IPS-18c (cell line): ENCODE data around the gene PSMF1.

ENCODE experiments used
- H3K4me3 ChIP-seq: 2 replicates; pipeline ENCODE4 v1.7.0; 2013; ENCODE audit warnings: low read depth, mild to moderate bottlenecking, low read length, moderate library complexity; ENCODE audit not compliant: insufficient read depth
- H3K9me3 ChIP-seq: one replicate; pipeline ENCODE4 v1.6.1; 2013; ENCODE audit warnings: mild to moderate bottlenecking, low read length, moderate library complexity; ENCODE audit not compliant: control insufficient read depth, insufficient read depth

Gene PSMF1

DNA sequence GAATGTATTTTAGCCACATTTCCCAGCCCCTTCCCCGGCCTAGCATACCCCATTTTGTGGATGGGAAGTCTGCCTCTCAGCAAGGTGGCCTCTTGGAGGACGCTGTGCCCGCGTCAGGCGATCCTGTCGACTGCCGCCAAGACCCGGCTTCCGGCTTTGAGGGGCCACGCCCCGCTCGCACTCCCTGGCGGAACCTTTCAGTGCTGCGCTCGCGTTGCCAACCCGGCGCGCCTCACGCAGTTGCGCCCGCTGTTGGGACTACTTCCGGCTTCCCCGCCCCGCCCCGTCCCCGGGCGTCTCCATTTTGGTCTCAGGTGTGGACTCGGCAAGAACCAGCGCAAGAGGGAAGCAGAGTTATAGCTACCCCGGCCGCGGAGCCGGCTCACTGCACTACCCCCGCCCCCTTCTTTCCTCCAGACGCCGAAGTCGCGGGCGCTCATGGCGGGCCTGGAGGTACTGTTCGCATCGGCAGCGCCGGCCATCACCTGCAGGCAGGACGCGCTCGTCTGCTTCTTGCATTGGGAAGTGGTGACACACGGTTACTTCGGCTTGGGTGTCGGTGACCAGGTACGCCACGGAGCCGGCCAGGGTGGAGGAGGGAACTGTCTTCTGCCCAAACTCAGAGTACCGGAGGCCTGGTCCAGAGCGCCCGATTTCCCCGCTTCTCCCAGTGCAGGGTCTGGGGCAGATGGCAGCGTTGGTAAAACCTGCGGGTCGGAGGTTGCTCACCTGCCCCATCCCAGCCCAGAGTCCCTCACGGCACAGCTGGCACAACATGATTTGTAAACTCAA is at the start of gene PSMF1:
PSMF1 (plus strand) TSS at position 267 of the 792 bp plus-strand sequence; CDS start at position 439, 172 bp downstream.
- no peaks in the 10 kb centered on the region for H3K9me3 ChIP-seq
- H3K4me3 ChIP-seq: peak within 1 kb of the TSS; percentile 96

- H3K9me3 ChIP-seq: no peaks in the 10 kb centered on the region
- no peak overlapping the region for H3K4me3 ChIP-seq
These were observed 46.1 kb upstream of the PSMF1 start for GRCh38 chr20:1072258-1072657.

DNA sequence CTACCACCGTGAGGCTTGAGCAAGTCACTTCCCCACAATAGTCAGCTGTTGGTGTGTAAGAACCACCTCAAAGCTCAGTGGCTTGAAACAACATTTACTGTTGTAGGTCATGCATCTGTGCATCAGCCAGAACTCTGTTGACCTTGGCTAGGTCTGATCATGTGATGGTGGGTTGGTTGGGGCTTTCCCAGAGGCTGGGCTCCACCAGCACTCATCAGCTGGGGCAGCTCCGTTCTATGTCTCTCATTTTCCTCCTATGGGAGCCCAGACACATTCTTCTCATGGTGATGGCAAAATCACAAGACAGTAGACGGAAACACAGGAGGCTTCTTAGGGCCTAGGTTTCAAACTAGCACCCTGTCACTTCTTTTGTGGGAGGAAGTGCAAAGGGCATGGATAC is 42.8 kb upstream of the PSMF1 start:
- H3K4me3 ChIP-seq: no peak overlapping the region; the same call in 1 of the 2 replicates
- H3K9me3 ChIP-seq: no peaks in the 10 kb centered on the region

DNA sequence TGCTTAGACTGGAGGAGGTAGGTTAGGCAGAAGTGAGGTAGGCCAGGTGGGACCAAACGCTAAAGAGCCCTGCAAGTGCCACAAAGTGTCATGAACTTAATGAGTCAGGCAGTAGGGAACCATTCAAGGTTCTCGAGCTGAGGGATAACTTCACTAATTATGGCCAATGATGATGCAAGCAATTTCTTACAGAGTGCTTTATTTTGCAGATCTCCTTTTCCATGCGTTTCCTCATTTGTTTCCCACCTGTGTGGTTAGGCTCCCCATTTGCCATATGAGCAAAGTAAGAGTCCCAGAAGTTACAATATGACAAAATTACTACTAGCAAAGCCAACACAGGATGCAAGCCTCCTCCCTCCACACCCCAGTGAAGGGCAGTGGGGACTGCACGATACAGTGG is 36.5 kb upstream of the PSMF1 start:
- no peaks in the 10 kb centered on the region for H3K9me3 ChIP-seq

GRCh38 chr20:1083431-1084080 is 34.8 kb upstream of the PSMF1 start:
- H3K4me3 ChIP-seq: no peak overlapping the region

More for the DNA sequence above, 36.5 kb upstream of the PSMF1 start:
- H3K4me3 ChIP-seq: no peak overlapping the region

GRCh38 chr20:1085492-1086276 is 32.7 kb upstream of the PSMF1 start:
- no peak overlapping the region for H3K4me3 ChIP-seq
- no peaks in the 10 kb centered on the region for H3K9me3 ChIP-seq

More at GRCh38 chr20:1083431-1084080, 34.8 kb upstream of the PSMF1 start:
- H3K9me3 ChIP-seq: no peaks in the 10 kb centered on the region

DNA sequence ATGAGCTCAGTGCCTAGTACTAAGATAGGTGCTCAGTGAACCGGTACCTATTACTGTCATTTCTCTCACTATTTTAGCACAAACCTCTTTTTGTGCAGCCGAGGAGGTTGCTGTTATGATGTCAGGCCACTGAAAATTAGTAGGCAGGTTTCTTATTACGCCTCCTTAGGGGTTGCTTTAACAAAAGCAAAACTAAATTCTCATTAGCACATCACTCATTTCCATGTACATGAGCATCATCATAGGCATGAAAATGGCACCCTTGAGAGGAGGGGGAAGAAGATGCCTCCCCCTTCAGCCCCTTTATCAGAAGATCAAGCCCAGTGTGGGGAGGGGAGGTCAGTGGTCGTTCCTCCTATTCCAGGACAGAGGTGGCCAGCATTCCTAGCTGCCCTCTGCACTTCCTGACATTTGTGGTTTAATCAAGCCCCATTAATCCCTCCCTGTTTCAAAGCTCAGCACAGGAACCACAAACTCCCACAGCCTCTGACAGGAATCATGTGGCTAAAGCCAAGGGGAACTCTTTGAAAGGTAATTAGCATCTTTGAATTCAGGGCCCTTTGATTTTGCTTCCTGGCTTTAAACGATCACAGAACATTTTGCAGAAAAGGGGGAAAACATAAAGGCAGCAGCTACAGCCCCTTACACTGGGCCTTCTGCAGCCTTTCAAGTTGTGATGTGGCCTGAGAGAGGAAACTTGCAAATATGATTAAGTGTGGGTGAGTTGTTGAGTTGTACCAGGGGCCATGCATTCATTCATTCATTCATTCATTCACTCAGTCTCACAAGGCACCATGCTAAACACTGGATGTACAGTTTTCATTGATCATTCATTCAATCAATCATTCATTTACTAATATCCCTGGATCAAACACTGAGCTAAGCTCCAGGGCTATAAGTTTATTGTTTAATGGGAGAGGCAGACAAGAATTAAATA is 31.9 kb upstream of the PSMF1 start:
- no peak overlapping the region for H3K4me3 ChIP-seq
- H3K9me3 ChIP-seq: no peaks in the 10 kb centered on the region

- no peaks in the 10 kb centered on the region for H3K9me3 ChIP-seq
These were observed 31.0 kb upstream of the PSMF1 start for GRCh38 chr20:1087311-1087905.

GRCh38 chr20:1094751-1095150 is 23.7 kb upstream of the PSMF1 start:
- Histone ChIP-seq H3K4me3 (no peak overlapping the region), H3K9me3 (no peaks in the 10 kb centered on the region)

More at GRCh38 chr20:1087311-1087905, 31.0 kb upstream of the PSMF1 start:
- no peak overlapping the region for H3K4me3 ChIP-seq

DNA sequence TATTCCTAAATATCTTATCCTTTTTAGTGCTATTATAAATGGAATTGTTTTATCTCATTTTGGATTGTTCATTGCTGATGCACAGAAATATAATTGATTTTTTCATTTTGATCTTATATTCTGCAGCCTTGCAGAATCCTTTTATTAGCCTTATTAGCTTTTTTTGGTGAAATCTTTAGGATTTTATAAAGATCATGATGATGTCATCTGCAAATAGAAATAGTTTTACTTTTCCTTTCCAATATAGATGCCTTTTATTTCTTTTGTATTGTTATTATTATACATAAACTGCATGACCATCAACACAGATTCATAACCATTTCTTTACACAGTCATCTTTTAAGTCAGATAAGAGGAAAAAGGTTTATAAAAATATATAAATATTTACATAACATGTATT is 16.9 kb upstream of the PSMF1 start:
- Histone ChIP-seq H3K9me3 (no peaks in the 10 kb centered on the region), H3K4me3 (no peak overlapping the region)

DNA sequence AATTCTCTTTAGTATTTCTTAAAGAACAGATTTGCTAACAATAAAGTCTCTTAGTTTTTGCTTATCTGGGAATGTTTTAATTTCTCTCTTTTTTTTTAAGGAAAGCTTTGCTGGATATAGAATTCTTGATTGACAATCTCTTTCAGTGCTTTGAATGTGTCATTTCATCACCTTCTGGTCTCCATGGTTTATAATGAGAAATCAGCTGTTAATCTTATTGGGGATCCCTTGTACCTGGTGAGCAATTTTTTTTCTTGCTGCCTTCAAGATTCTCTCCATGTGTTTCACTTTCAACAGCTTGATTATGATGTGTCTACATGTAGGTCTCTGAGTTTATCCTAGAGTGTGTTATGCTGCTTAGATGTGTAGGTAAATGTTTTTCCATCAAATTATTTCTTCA is 16.4 kb upstream of the PSMF1 start:
- no peaks in the 10 kb centered on the region for H3K9me3 ChIP-seq
- H3K4me3 ChIP-seq: no peak overlapping the region

DNA sequence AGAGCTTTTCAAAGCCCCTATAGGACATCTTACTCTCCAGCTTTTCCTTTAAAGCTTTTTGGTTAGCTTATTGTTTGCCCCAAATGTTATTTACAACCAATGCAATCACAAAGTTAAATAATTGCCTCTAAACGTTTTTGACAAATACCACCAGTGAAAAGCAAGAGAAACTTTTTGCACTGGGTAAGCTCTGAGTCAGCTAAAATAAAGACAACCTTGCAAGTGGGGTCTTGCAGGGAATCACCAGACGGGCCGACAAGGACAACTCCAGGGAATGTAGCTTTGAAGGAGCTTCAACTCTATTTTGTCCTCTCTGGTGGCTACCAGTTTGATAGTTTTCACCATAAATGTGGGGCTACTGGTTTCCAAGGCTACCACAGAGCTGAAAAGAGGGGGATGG is 14.7 kb upstream of the PSMF1 start:
- H3K4me3 ChIP-seq: no peak overlapping the region
- no peaks in the 10 kb centered on the region for H3K9me3 ChIP-seq

- Histone ChIP-seq H3K9me3 (no peaks in the 10 kb centered on the region), H3K4me3 (no peak overlapping the region)
These were observed 12.7 kb upstream of the PSMF1 start for GRCh38 chr20:1105599-1106194.

DNA sequence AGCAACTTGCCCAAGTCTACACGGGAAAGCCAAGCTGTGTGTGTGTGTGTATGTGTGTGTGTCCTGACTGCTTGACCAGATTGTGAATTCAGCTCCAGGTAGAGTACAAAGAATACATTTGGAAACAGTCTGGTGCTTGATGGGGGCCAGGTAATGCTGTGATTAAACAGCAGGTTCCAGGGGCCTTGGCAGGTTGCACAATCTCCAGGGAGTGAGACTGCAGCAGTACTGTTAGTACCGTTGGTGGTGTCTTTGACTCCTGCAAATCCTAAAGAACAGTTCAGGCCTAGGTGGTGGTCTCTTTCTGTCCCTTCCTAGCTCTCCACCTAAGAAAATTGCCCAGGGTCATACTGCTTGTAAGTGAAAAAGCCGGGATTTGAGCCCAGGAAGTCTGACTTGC is 11.2 kb upstream of the PSMF1 start:
- Histone ChIP-seq H3K9me3 (no peaks in the 10 kb centered on the region), H3K4me3 (no peak overlapping the region)

DNA sequence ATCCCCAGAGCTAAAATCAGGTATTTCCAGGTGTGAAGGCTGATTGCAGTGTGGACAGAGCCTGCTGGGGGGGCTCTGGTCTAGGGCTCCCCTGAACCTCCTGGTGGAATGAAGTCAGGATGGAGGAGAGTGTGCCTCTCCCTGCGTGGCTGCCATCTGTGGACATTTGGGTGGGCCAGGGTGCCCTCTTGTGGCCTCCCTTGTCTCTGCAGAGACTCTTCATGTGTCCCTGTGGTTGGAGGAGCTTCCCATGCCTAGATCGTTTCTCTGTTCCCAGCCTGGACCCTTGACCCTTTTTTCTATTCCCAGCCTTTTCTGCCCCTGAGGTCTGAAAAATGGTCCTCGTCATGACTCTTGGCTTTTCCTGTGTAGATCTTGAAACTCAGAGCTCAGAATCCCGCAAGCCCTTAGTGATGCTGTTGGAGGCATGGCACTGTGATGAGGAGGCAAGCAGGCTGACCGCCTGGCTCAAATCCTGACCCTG is 9.9 kb upstream of the PSMF1 start:
- Histone ChIP-seq H3K4me3 (no peak overlapping the region), H3K9me3 (no peaks in the 10 kb centered on the region)

DNA sequence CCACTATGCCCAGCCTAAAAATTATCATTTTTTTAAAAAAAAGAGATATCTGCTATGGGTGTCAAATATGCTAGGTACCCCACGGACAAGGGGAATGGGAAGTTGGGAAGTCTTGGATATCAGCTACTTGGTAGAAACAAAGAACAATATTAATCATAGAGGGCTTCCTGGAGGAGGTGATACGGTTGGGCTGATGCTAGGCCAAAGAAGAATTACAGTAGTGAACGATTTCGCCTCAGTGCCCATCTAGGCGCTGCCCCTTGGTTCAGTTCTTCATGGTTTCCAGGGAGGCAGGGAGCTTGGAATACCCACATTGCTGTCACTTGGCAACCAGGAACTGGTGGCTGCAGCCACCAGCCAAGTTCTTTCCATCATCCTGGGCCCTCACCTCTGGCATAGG is 5.5 kb upstream of the PSMF1 start:
- Histone ChIP-seq H3K4me3 (no peak overlapping the region), H3K9me3 (no peaks in the 10 kb centered on the region)
